PC-9 (cell line): ENCODE measurements around the gene OR10P1.

Experiments
- CTCF ChIP-seq: fragments of 200-600 bp; sonication (generic); conservative IDR thresholded peaks from 2 replicates; pipeline ENCODE4 v1.6.1; 2017; ENCODE audit warnings: mixed run types, antibody characterized with exemption, mild to moderate bottlenecking, moderate library complexity
- EZH2 ChIP-seq: fragments of 200-600 bp; sonication (generic); IDR thresholded peaks from 2 replicates; pipeline ENCODE4 v1.8.0; 2017; ENCODE audit warnings: antibody characterized with exemption, low read depth

- TF ChIP-seq CTCF (no peak), EZH2 (no peak)
These were observed 21.5 kb downstream of the OR10P1 start for GRCh38 chr12:55658212-55658611.
